K562 (cell line): ENCODE data around the gene NOTCH1. TPM values are rescaled to one million over a fixed set of nuclear protein-coding genes. Genes with fewer than 3 reads are reported as not detected.

Experiments
- BRCA1 ChIP-seq, 2 experiments: fragments of 450-650 bp in 1 of 2; sonication (generic) in 1 of 2; formaldehyde crosslinking in 1 of 2; IDR thresholded peaks; 2 replicates each; pipeline versions ENCODE4 v1.5.0 to v1.6.1; 2017 to 2020; ENCODE audit warnings: mild to moderate bottlenecking in 1 of 2, missing genetic modification reagents in 1 of 2
- CBFA2T2 ChIP-seq: fragments of 450-650 bp; conservative IDR thresholded peaks from 2 replicates; pipeline ENCODE4 v1.6.1; 2017; ENCODE audit warnings: mild to moderate bottlenecking
- CHD4 ChIP-seq: fragments of 200-600 bp; sonication (generic); IDR thresholded peaks from 3 replicates; pipeline ENCODE4 v1.6.1; 2012; ENCODE audit warnings: low read depth, mild to moderate bottlenecking, mixed read lengths, low read length, inconsistent platforms; ENCODE audit not compliant: insufficient read depth, insufficient replicate concordance, poor library complexity, severe bottlenecking
- ELF1 ChIP-seq: fragments of 200-800 bp; sonication (Bioruptor generic); IDR thresholded peaks from 2 replicates; pipeline ENCODE4 v1.6.1; 2016; ENCODE audit warnings: missing genetic modification characterization, missing compliant biosample characterization
- FIP1L1 ChIP-seq: fragments of 200-400 bp; formaldehyde crosslinking; IDR thresholded peaks from 2 replicates; pipeline ENCODE4 v1.6.1; 2018; ENCODE audit warnings: mild to moderate bottlenecking, low read depth, low read length; ENCODE audit not compliant: poor library complexity, severe bottlenecking
- FOXM1 ChIP-seq, 2 experiments: fragments of 450-650 bp in 1 of 2; sonication (generic) in 1 of 2; formaldehyde crosslinking in 1 of 2; IDR thresholded peaks; 2 replicates each; pipeline versions ENCODE4 v1.6.1 to v1.9.0; 2017 to 2022; ENCODE audit warnings: low read depth in 2 of 2, mild to moderate bottlenecking in 2 of 2, missing genetic modification reagents in 1 of 2, moderate library complexity in 1 of 2
- GTF2A2 ChIP-seq: IDR thresholded peaks from 2 replicates; pipeline ENCODE4 v1.6.1; 2016; ENCODE audit warnings: mild to moderate bottlenecking, missing genetic modification characterization, missing compliant biosample characterization
- HMBOX1 ChIP-seq: sonication (generic); IDR thresholded peaks from 2 replicates; pipeline ENCODE4 v1.6.1; 2016
- KAT8 ChIP-seq: fragments of 450-650 bp; IDR thresholded peaks from 2 replicates; pipeline ENCODE4 v1.6.1; 2016; ENCODE audit warnings: low read depth, mild to moderate bottlenecking
- KLF10 ChIP-seq: fragments of 250-450 bp; sonication (Bioruptor Pico); IDR thresholded peaks from 2 replicates; pipeline ENCODE4 v1.6.1; 2021; ENCODE audit warnings: matching md5 sums
- MAFG ChIP-seq: fragments of 450-650 bp; conservative IDR thresholded peaks from 2 replicates; pipeline ENCODE4 v1.6.1; 2016; ENCODE audit warnings: missing genetic modification characterization, missing compliant biosample characterization
- MBD2 ChIP-seq: sonication (generic); IDR thresholded peaks from 2 replicates; pipeline ENCODE4 v1.6.1; 2016; ENCODE audit warnings: low read depth, borderline replicate concordance
- POLR2B ChIP-seq: fragments of 450-650 bp; IDR thresholded peaks from 2 replicates; pipeline ENCODE4 v1.6.1; 2018; ENCODE audit warnings: low read depth; ENCODE audit not compliant: partially characterized antibody
- SPI1 ChIP-seq: IDR thresholded peaks from 2 replicates; pipeline ENCODE4 v1.6.1; 2011; ENCODE audit warnings: low read depth, low read length, control low read depth, borderline replicate concordance
- ZNF239 ChIP-seq: fragments of 250-450 bp; sonication (Bioruptor Pico); IDR thresholded peaks from 2 replicates; pipeline ENCODE4 v1.4.0; 2020; ENCODE audit warnings: mild to moderate bottlenecking
- ZNF639 ChIP-seq, 2 experiments: fragments of 200-800 bp in 1 of 2; sonication (Bioruptor generic) in 1 of 2; sonication (generic) in 1 of 2; formaldehyde crosslinking in 1 of 2; IDR thresholded peaks in 1 of 2; conservative IDR thresholded peaks in 1 of 2; 2 replicates each; pipeline versions ENCODE4 v1.5.0 to v1.6.1; 2016 to 2020; ENCODE audit warnings: missing compliant biosample characterization in 1 of 2, missing genetic modification characterization in 1 of 2, missing genetic modification reagents in 1 of 2
- ZNF695 ChIP-seq: fragments of 450-650 bp; formaldehyde crosslinking; IDR thresholded peaks from 2 replicates; pipeline ENCODE4 v1.4.0; 2020; ENCODE audit warnings: mild to moderate bottlenecking, moderate library complexity
- polyA plus RNA-seq, 8 experiments: library from polyadenylated mRNA; depleted of rRNA in 4 of 8; stranded (reverse) in 5 of 8; unstranded in 3 of 8; fragments of >200 nt; fragmentation: Nextera tagmentation in 2 of 8; fragmentation: Illumina TruSeq in 1 of 8; extraction: Ambion mirVana in 2 of 8; extraction: Trizol in 1 of 8; gene quantifications; 2 replicates each; pipeline versions ENCODE4 v1.2.1 to v1.2.3, GENCODE V29; 2011 to 2014; ENCODE audit warnings: inconsistent platforms in 1 of 8, missing spikeins in 1 of 8
- total RNA-seq, 7 experiments: library from RNA; depleted of rRNA in 6 of 7; stranded (reverse); fragments of >200 nt in 6 of 7; fragmentation: Illumina TruSeq in 2 of 7; extraction: Trizol in 2 of 7; gene quantifications; 2 replicates each; pipeline versions ENCODE4 v1.2.1 to v1.2.3, GENCODE V29; 2011 to 2021; ENCODE audit warnings: low replicate concordance in 1 of 7
- TF ChIP-seq, protein P1 (sequence below): fragments of 250-450 bp; sonication (Bioruptor Pico); IDR thresholded peaks from 2 replicates; pipeline ENCODE4 v1.8.0; 2022; ENCODE audit warnings: moderate library complexity, mild to moderate bottlenecking, inconsistent platforms
- TF ChIP-seq, protein P2 (sequence below): fragments of 250-450 bp; sonication (Bioruptor Pico); IDR thresholded peaks from 2 replicates; pipeline ENCODE4 v1.4.0; 2020; ENCODE audit warnings: mild to moderate bottlenecking, moderate library complexity

Gene NOTCH1
- total and polyA plus RNA-seq, 9 of the 15 experiments (the other 6 are each of a cell fraction or from before 2014, with no cell fraction given): 0.03 to 31.4 (median 2.3) TPM

- TF ChIP-seq ZNF695 (CRISPR knock-in tag) (no peak), CBFA2T2 (peak; percentile 71), BRCA1 (IDR thresholded peaks at IDR 0.05) (no peak), BRCA1 (CRISPR knock-in tag; IDR thresholded peaks at IDR 0.05) (no peak), ZNF239 (no peak), ELF1 (tag) (no peak), GTF2A2 (no peak), FIP1L1 (peak; percentile 67), POLR2B (no peak), FOXM1 (IDR thresholded peaks at IDR 0.05; ENCODE audit: low read depth) (no peak), FOXM1 (CRISPR knock-in tag; IDR thresholded peaks at IDR 0.05; ENCODE audit: low read depth) (no peak), HMBOX1 (no peak), CHD4 (no peak), MBD2 (peak; percentile 22; the same call in 1 of the 2 replicates), ZNF639 (CRISPR knock-in tag; conservative IDR thresholded peaks at IDR 0.05 in 1 of 2, IDR thresholded peaks at IDR 0.05 in 1 of 2) (peak in 1 of 2 experiments; percentile 46; a peak in 1 of 4 replicates), SPI1 (peak; percentile 93), KAT8 (no peak), MAFG (tag) (no peak), KLF10 (CRISPR knock-in tag) (no peak)
- TF ChIP-seq, protein P1, sequence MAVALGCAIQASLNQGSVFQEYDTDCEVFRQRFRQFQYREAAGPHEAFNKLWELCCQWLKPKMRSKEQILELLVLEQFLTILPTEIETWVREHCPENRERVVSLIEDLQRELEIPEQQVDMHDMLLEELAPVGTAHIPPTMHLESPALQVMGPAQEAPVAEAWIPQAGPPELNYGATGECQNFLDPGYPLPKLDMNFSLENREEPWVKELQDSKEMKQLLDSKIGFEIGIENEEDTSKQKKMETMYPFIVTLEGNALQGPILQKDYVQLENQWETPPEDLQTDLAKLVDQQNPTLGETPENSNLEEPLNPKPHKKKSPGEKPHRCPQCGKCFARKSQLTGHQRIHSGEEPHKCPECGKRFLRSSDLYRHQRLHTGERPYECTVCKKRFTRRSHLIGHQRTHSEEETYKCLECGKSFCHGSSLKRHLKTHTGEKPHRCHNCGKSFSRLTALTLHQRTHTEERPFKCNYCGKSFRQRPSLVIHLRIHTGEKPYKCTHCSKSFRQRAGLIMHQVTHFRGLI (CRISPR knock-in tag): no peak
- TF ChIP-seq, protein P2, sequence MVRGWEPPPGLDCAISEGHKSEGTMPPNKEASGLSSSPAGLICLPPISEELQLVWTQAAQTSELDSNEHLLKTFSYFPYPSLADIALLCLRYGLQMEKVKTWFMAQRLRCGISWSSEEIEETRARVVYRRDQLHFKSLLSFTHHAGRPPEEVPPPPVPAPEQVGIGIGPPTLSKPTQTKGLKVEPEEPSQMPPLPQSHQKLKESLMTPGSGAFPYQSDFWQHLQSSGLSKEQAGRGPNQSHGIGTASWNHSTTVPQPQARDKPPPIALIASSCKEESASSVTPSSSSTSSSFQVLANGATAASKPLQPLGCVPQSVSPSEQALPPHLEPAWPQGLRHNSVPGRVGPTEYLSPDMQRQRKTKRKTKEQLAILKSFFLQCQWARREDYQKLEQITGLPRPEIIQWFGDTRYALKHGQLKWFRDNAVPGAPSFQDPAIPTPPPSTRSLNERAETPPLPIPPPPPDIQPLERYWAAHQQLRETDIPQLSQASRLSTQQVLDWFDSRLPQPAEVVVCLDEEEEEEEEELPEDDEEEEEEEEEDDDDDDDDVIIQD (CRISPR knock-in tag): no peak
Measured at GRCh38 chr9:136587145-136587943, 41.5 kb upstream of the NOTCH1 start (continued).
